Cerebellar cortex (tissue), 1 donor: ENCODE data around the gene FGF14.

Experiments used
- DNase-seq: peaks from one replicate; pipeline ENCODE4 v3.0.0-alpha.2; 2015; ENCODE audit warnings: low spot score

The FGF14 gene

GRCh38 chr13:102310691-102311418 is 91.0 kb downstream of the FGF14 start:
- peak; percentile 88 for DNase-seq

- DNase-seq: peak; percentile 88
Measured at GRCh38 chr13:102309110-102309509, 92.7 kb downstream of the FGF14 start.

- no peak for DNase-seq
Measured at GRCh38 chr13:102302534-102302933, 99.3 kb downstream of the FGF14 start.

GRCh38 chr13:102300379-102300778 is 101.5 kb downstream of the FGF14 start:
- DNase-seq: no peak

GRCh38 chr13:102299366-102299765 is 102.5 kb downstream of the FGF14 start:
- DNase-seq: peak; percentile 76

GRCh38 chr13:102298051-102298450 is 103.8 kb downstream of the FGF14 start:
- DNase-seq: no peak

GRCh38 chr13:102295316-102296048 is 106.4 kb downstream of the FGF14 start:
- DNase-seq: no peak

GRCh38 chr13:102294407-102295018 is 107.3 kb downstream of the FGF14 start:
- no peak for DNase-seq

- peak; percentile 94 for DNase-seq
Measured at GRCh38 chr13:102293723-102294122, 108.1 kb downstream of the FGF14 start.

GRCh38 chr13:102291587-102292218 is 110.1 kb downstream of the FGF14 start:
- peak; percentile 76 for DNase-seq

GRCh38 chr13:102289606-102290005 is 112.2 kb downstream of the FGF14 start:
- no peak for DNase-seq

- DNase-seq: peak; percentile 17
Measured at GRCh38 chr13:102286326-102286725, 115.5 kb downstream of the FGF14 start.

GRCh38 chr13:102280366-102280765 is 121.5 kb downstream of the FGF14 start:
- no peak for DNase-seq

GRCh38 chr13:102277286-102277685 is 124.6 kb downstream of the FGF14 start:
- no peak for DNase-seq

- DNase-seq: no peak
Measured at GRCh38 chr13:102276404-102276803, 125.4 kb downstream of the FGF14 start.

GRCh38 chr13:102275969-102276368 is 125.9 kb downstream of the FGF14 start:
- DNase-seq: no peak

GRCh38 chr13:102273111-102273510 is 128.7 kb downstream of the FGF14 start:
- peak; percentile 96 for DNase-seq

GRCh38 chr13:102267191-102267590 is 134.7 kb downstream of the FGF14 start:
- DNase-seq: no peak

GRCh38 chr13:102261809-102262208 is 140.0 kb downstream of the FGF14 start:
- DNase-seq: no peak

GRCh38 chr13:102261316-102261715 is 140.5 kb downstream of the FGF14 start:
- DNase-seq: no peak

GRCh38 chr13:102260256-102260655 is 141.6 kb downstream of the FGF14 start:
- no peak for DNase-seq

- no peak for DNase-seq
Measured at GRCh38 chr13:102255409-102255808, 146.4 kb downstream of the FGF14 start.

GRCh38 chr13:102251817-102252216 is 150.0 kb downstream of the FGF14 start:
- no peak for DNase-seq
